MM.1S (cell line): ENCODE measurements around the gene RAMAC.

Experiments
- DNase-seq: peaks from one replicate; pipeline ENCODE4 v3.0.0-alpha.2; 2015
- H2AFZ ChIP-seq: fragments of 300-600 bp; sonication (generic); 2 replicates; pipeline ENCODE4 v1.6.0; 2016; ENCODE audit warnings: antibody characterized with exemption, low read length
- H3F3A ChIP-seq: fragments of 300-600 bp; sonication (generic); 2 replicates; pipeline ENCODE4 v1.6.1; 2016; ENCODE audit warnings: mild to moderate bottlenecking, antibody characterized with exemption, low read length, moderate library complexity, mixed read lengths; ENCODE audit not compliant: insufficient read depth
- H3K27ac ChIP-seq: fragments of 300-600 bp; sonication (generic); 2 replicates; pipeline ENCODE4 v1.5.1; 2016; ENCODE audit warnings: mild to moderate bottlenecking, low read length
- H3K27me3 ChIP-seq: fragments of 300-600 bp; sonication (generic); replicated peaks from 2 replicates; pipeline ENCODE4 v1.6.0; 2016; ENCODE audit warnings: low read length; ENCODE audit not compliant: insufficient read depth
- H3K36me3 ChIP-seq: fragments of 300-600 bp; sonication (generic); replicated peaks from 2 replicates; pipeline ENCODE4 v1.6.1; 2016; ENCODE audit warnings: mild to moderate bottlenecking, low read length, mixed read lengths; ENCODE audit not compliant: insufficient read depth
- H3K4me1 ChIP-seq: fragments of 300-600 bp; sonication (generic); 2 replicates; pipeline ENCODE4 v1.6.1; 2016; ENCODE audit warnings: low read length, mixed read lengths
- H3K4me2 ChIP-seq: fragments of 300-600 bp; sonication (generic); 2 replicates; pipeline ENCODE4 v1.6.0; 2016; ENCODE audit warnings: low read depth, low read length
- H3K4me3 ChIP-seq: fragments of 300-600 bp; sonication (generic); 2 replicates; pipeline ENCODE4 v1.5.1; 2016; ENCODE audit warnings: low read length, mixed read lengths
- H3K79me2 ChIP-seq: fragments of 300-600 bp; sonication (generic); 2 replicates; pipeline ENCODE4 v1.6.1; 2016; ENCODE audit warnings: mixed run types, low read length, mixed read lengths
- H3K9ac ChIP-seq: fragments of 300-600 bp; sonication (generic); 2 replicates; pipeline ENCODE4 v1.6.1; 2016; ENCODE audit warnings: low read length, mixed read lengths
- H3K9me2 ChIP-seq: fragments of 300-600 bp; sonication (generic); replicated peaks from 2 replicates; pipeline ENCODE4 v1.6.1; 2016; ENCODE audit warnings: mild to moderate bottlenecking, low read length, mixed read lengths; ENCODE audit not compliant: insufficient read depth
- H3K9me3 ChIP-seq: fragments of 300-600 bp; sonication (generic); replicated peaks from 2 replicates; pipeline ENCODE4 v1.6.1; 2016; ENCODE audit warnings: mild to moderate bottlenecking, low read length, mixed read lengths; ENCODE audit not compliant: insufficient read depth
- H4K20me1 ChIP-seq: fragments of 300-600 bp; sonication (generic); 2 replicates; pipeline ENCODE4 v1.6.1; 2016; ENCODE audit warnings: mild to moderate bottlenecking, low read length, moderate library complexity, mixed read lengths; ENCODE audit not compliant: insufficient read depth
- CTCF ChIP-seq: fragments of 300-600 bp; sonication (generic); IDR thresholded peaks from 2 replicates; pipeline ENCODE4 v1.5.1; 2016; ENCODE audit warnings: antibody characterized with exemption, low read length, mixed read lengths
- EZH2 ChIP-seq: fragments of 300-600 bp; sonication (generic); optimal IDR thresholded peaks from 2 replicates; pipeline ENCODE3; 2017; ENCODE audit warnings: low read depth, mild to moderate bottlenecking, antibody characterized with exemption, low read length, mixed read lengths
- EZH2phosphoT487 ChIP-seq: fragments of 300-600 bp; sonication (generic); IDR thresholded peaks from 2 replicates; pipeline ENCODE4 v1.6.1; 2018; ENCODE audit warnings: antibody characterized with exemption, low read length

The RAMAC gene

GRCh38 chr15:82980981-82981380 lies 5.0 kb upstream of the RAMAC start:
- H3K9ac ChIP-seq = no peak overlapping the region
- H4K20me1 ChIP-seq = no peaks in the 10 kb centered on the region
- H3K79me2 ChIP-seq = no peaks in the 10 kb centered on the region
- H3K4me1 ChIP-seq = peaks cover 4% of the 10 kb centered on the region; the same call in 1 of the 2 replicates
- TF ChIP-seq EZH2 (no peak), CTCF (no peak)
- no peak overlapping the region for H3K4me2 ChIP-seq
- no peak overlapping the region for H3K4me3 ChIP-seq
- no peaks in the 10 kb centered on the region for H3K36me3 ChIP-seq
- no peak for DNase-seq
- H2AFZ ChIP-seq = no peak overlapping the region
- H3K9me3 ChIP-seq = no peaks in the 10 kb centered on the region
- no peak overlapping the region for H3K27ac ChIP-seq
- H3K9me2 ChIP-seq = no peaks in the 10 kb centered on the region
- H3F3A ChIP-seq = no peaks in the 10 kb centered on the region; the same call in 1 of the 2 replicates
- H3K27me3 ChIP-seq = no peaks in the 10 kb centered on the region

GRCh38 chr15:82986442-82986780 lies 401 bp downstream of the RAMAC start:
- Histone ChIP-seq H3K79me2 (peaks cover 23% of the 10 kb centered on the region), H3K9ac (peak overlapping the region; percentile 71), H3K36me3 (no peaks in the 10 kb centered on the region), H2AFZ (peak overlapping the region; percentile 91), H3K9me3 (no peaks in the 10 kb centered on the region), H3F3A (no peaks in the 10 kb centered on the region; the same call in 1 of the 2 replicates), H3K27ac (peak overlapping the region; percentile 5; the same call in 1 of the 2 replicates), H3K27me3 (no peaks in the 10 kb centered on the region), H3K9me2 (no peaks in the 10 kb centered on the region), H3K4me2 (peak overlapping the region; percentile 75), H3K4me3 (peak overlapping the region; percentile 74), H3K4me1 (peaks cover 4% of the 10 kb centered on the region; the same call in 1 of the 2 replicates), H4K20me1 (no peaks in the 10 kb centered on the region)
- TF ChIP-seq CTCF (no peak), EZH2phosphoT487 (no peak), EZH2 (no peak)
- DNase-seq = no peak

GRCh38 chr15:82992436-82992998 lies 6.5 kb downstream of the RAMAC start:
- Histone ChIP-seq H3K4me1 (no peaks in the 10 kb centered on the region), H3K9me2 (no peaks in the 10 kb centered on the region), H3K4me3 (no peak overlapping the region), H3K79me2 (peaks cover 8% of the 10 kb centered on the region), H4K20me1 (no peaks in the 10 kb centered on the region), H3K4me2 (no peak overlapping the region), H3K9ac (no peak overlapping the region), H3K36me3 (no peaks in the 10 kb centered on the region), H3F3A (no peaks in the 10 kb centered on the region), H2AFZ (no peak overlapping the region), H3K27ac (no peak overlapping the region), H3K9me3 (no peaks in the 10 kb centered on the region), H3K27me3 (no peaks in the 10 kb centered on the region)
- DNase-seq = no peak
- TF ChIP-seq CTCF = no peak
